Stimulated activated CD4-positive, alpha-beta T cell treated with anti-CD3 and anti-CD28 coated beads, Interleukin-15, amount 100 ng/mL, for 1 hour (primary cell): Measurements from ENCODE around the gene PACSIN1.

Source experiments
- DNase-seq, 2 donors: peaks; one replicate each; pipeline ENCODE4 v3.0.0-alpha.2; 2020; ENCODE audit warnings: low read depth in 1 of 2, low spot score in 1 of 2

PACSIN1 gene

DNA sequence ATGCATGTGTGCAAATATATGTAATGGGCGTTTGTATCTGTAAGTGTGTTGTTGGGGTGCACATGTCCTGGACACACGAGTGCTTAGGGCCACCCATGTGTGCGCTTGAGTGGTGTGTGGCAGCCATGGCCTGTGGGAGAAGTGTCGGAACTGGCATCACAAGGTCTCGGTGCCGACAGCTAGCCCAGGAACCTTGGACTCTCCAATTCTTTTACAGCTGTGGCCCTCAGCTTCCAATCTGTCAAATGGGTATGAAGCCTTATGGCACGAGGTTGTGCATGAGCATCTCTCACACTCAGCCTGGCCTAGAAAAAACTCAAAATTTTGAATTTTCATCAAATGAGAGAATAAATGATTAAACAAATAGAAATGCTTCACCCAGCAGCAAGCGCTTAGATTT lies 48.2 kb downstream of the PACSIN1 start:
- no peak for DNase-seq

DNA sequence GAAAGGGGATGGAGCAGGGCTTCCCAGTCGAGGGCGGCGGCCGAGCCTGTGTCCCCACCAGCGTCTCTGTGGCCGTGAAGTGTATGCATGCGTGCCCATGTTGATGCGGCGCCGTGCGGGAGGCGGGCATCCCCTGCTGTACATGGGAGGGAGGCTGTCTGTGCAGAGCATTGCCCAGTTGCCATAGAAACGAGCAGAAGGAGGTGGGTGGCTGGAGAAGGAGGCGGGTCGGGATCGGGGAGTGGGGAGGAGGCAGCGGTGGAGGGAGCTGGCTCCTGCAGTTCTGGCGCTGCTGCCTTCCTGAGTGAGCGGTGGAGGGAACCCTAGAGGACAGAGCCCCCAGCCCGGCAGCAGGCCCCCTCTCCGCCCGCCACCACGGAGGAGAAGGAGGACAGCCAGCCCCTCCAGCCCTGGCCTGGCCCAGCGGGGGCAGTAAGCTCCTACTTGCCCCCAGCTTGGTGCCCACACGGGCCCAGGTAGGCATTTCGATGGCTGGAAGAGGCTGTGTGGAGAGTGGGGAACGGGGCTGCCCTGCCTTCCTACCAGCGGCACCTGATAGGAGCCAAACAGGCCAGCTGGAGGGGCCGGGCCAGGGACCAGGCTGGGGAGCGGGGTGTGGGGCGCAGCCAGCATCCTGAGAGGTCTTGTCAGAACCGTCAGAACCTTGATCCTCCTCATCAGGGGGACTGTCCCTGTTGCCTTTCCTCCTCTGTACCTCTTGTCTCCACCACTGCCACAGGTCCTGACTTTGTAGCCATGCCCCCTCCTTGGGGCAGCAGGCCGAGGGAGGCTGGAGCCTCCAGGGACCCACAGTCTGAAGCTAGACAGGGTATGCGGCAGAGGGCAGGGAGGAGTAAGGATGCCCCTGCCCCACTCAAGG lies 49.0 kb downstream of the PACSIN1 start:
- DNase-seq, result no peak

DNA sequence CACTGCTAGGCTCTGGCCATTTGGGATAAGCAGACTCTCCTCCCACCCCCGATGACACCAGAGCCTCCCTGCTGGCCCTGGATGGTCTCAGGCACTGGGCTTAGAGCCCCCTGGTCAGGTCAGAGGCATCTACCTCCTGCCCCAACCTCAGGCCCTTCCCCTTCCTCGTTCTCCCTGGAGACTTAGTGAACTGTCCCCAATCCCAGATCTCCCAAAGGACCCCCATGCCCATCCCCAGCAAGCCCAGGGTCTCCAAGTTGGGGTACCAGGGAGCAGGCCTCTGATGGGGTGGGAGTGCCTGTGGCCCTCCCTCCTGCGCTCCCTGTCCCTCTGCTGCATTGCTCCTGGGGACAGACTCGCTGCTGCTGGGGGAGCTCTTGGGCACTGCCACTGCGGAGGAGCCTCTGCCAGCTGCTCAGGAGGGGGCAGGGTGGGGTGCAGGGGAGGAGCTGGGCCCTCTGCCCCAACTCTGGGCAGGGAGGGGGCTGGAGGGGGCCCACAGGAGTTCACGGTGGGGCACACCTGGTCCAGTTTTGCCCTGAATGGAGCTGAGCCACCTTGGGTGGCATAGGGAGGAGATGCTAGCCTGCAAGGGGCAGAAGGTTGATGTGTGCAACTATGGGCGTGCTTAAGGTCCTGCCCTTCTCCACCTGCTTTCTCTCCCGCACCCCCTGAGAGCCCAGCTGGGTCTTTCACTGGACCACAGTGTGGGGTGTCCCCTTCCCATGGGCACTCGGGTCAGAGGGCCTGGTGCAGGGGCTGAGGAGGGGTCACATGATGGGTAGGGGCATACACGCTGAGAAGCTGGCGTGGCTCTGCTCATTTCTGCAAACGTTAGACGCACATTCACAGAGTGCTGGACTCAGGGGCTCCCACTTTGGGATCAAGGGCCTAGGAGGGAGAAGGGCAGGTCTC lies 49.9 kb downstream of the PACSIN1 start:
- DNase-seq, result no peak

DNA sequence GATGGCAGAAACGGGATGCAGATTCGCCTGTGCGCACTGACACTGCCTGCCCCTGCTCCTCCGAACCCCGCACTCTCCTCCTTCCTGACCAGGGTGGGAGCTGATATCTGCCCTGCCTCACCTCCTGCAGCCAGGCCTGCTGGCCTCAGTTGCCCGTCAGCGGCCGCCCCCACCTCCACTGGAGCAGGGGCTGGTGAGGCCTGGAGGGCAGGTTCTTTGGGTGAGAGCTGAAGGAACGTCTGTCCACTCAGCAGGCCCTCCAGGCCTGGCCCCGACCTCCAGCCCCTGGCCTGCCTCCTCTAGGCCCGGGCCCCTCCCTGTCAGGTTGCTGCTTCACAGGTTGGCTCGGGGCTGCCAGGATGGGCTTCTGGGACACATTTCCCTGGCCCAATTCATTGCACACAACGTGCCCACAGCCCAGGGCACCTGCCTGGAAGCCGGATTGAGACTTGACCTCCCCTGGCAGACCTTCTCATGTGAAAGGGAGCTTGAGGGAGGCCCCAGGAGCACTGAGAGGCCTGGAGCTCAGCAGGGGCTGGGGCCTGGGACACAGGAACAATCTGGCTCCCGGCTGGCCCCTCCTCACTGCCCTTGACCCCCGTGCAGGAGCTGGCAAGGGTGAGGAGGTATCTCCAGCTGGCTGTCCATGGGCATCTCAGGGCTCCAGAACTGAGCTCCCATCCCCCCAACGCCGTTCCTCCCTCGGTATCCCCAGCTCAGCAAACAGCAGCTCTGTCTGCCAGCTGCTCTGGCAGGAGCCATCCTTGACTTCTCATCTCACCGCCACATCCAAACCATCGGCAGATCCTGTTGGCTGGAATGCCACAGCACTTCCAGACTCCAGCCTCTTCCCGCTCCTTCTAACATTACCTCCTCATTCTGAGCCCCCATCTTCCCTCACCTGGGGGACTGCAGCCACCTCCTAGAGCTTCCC lies 50.8 kb downstream of the PACSIN1 start:
- DNase-seq, result no peak

DNA sequence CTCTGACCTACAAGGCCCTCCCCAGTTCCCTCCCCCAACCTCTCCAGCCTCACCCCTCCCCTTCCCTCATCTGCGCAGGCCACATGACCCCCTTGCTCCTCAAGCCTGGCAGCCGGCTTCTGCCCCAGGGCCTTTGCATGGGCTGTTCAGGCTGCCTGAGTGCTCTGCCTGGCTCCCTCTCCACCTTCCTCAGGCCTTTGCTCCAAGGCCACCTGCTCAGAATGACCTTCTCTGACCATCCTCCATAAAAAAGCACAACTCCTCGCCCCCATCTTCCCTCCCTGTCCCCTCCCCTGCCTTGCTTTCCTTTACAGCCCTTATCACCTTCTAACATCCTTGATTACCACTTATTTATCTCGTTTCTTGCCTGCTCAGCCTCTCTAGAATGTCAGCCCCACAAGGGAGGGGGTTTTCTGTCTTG lies 51.6 kb downstream of the PACSIN1 start:
- no peak for DNase-seq

DNA sequence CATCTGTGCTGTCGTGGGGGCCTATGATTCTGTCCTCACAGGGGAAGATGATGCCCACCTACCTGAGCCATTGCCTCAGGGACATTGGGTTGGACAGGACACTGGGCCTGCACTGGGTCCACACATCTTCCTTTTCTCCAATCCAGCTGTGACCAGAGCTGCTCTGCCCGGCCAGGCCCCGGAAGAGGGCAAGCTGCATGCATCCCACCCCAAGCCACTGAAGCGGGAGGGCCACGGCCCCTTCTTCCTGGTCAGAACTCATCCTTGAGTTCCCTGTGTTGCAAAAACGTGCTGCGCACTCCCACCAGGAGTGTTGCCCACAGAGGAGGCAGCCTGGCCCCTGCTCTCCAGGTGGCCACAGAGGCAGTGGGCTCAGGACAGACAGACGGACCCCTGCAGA lies 52.1 kb downstream of the PACSIN1 start:
- no peak for DNase-seq

DNA sequence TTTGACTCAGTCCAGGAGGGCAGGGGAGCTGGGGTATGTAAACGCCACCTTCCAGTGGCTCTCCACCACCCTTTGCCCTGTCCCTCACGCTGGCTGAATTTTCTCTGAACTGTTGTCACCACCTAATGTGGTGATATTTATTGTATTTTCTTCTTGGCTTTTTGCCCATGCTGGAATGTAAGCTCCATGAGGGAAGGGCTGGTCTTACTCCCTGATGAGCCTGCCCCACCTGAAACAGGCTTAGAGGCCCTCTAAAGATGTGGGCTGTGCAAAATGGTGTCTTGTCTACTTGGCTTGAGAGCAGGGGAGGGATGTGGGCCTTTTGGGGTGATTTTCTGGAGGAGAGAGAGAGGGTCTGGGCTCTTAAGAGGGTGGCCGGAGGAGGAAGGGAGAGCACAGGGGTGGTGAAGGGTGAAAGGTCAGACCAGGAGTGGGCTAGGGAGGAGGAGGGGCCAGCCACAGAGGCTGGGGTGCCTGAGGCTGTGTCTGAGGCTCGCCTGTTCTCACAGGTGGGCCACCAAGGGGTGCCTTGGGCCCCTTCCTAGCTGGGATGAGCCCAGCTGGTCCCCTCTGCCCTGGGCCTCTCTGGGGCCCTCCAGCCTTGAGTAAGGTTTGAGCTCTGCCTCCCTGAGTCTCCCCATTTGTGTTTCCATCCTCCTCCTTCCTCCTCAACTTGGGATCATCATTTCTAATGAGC lies 52.9 kb downstream of the PACSIN1 start:
- no peak for DNase-seq

DNA sequence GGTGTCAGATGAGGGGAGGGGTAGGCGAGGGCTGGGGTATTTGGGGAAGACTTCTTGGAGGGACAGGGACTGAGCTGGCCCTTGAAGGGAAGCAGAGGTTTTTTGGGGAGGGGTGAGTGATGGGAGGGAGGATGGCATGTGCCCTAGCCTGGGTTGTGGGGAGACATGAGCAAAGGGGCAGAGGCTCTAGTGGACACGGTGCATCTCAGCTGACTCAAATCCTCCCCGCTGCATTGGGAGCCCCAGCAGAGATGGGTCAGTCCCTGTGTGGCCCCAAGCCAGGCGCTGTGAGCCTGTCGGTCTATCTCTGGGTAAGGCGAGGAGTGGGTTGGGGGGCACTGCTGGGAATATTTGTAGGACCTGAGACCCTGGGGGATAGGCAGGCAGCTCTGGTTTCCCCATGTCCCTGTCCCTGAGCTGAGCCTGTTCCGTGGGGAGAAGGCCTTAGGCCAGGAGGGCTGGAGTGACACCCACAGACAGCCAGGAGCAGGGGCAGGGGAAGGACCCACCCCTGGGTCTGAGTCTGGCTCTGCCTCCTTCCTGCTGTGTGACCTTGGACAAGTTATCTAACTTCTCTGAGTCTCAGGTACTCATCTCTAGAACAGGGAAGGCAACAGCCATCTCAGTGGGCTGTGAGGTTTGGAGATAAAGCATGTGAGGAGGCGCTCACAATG lies 54.2 kb downstream of the PACSIN1 start:
- no peak for DNase-seq

DNA sequence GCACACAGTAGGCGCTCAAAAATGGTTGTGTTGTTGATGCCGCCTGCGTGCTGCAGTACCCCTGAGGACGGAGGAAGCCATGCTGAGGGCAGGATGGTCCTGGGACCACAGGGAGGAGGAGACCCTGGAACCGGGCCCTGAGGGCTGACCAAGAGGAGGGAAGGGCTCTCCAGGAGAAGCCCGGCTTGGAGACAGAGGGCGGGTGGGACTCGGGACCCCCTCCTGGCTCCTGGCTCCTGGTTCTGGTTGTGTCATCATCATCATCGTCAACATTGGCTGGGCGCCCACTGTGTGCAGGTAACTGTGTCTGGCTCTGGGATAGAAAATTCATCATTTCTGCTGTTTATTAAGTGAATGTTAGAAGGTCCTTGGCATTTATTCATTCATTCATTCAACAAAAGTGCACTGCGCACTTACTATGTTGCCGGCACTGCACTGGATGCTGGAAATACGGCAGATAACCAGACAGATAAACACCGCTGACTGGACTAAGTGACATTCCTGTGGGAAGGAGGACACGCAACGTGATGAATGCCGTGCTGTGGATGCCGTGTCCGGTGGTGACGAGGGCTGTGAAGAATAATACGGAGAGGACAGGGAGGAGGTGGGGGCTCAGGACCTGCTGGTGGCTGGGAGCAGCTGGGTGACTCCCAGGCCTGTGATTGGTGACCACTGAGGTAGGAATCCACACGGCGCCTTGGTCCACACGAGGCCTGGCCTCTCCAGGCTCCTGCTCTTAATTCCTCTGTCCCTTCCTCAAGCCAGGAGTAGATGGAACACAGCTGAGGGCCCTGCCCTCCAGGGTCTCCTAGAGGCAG lies 55.0 kb downstream of the PACSIN1 start:
- no peak for DNase-seq

DNA sequence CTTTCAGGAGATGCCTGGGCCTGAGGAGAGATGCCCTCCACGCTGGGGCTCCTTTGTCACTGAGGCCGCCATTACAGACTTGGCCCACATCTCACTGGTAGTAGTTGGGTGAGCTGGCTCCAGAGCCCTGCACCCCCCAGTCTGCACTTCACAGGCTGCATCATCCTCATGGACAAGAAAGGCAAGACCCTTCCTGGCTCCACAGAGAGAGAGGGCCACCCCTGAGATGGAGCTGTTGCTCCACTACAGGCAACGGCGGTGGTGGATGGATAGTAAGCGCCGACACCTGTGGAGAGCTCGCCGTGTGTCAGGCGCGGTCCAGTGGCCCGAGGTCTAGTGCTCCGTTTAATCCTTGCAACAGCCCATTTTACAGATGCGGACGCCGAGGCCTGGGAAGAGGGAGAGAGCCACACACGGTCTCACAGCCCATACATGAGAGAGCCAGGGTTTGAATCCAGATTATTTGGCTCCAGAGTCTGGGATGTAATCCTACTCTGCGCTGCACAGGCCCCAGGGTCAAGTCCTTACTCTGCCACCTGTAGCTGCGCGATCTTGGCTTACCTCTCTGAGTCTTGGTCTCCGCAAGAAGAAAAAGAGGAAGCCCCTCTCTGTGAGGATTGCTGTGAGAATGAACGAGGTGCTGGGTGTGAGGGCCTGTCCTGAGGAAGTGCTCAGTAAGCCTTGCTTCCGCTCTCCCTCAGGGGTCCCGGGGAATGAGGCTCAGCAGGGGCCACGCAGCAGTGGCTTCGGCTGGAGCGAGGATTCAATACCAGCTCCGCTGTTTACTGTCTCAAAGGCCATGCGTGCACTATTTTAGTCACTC lies 55.8 kb downstream of the PACSIN1 start:
- no peak for DNase-seq

DNA sequence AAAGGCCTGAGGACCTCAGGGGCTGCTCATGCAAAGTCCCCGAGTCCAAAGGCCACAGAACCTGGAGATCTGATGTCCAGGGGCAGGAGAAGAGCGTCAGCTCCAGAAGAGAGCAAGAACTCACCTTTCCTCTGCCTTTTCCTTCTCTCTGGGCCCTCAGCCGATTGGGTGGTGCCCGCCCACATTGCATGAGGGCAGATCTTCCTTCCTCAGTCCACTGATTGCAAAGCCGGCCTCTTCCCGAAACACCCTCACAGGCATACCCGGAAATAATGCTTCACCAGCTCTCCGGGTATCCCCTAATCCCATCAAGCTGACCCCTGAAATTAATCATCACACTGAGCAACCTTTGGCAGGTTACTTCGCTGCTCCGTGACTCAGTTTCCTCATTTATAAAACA lies 56.9 kb downstream of the PACSIN1 start:
- DNase-seq, result no peak

DNA sequence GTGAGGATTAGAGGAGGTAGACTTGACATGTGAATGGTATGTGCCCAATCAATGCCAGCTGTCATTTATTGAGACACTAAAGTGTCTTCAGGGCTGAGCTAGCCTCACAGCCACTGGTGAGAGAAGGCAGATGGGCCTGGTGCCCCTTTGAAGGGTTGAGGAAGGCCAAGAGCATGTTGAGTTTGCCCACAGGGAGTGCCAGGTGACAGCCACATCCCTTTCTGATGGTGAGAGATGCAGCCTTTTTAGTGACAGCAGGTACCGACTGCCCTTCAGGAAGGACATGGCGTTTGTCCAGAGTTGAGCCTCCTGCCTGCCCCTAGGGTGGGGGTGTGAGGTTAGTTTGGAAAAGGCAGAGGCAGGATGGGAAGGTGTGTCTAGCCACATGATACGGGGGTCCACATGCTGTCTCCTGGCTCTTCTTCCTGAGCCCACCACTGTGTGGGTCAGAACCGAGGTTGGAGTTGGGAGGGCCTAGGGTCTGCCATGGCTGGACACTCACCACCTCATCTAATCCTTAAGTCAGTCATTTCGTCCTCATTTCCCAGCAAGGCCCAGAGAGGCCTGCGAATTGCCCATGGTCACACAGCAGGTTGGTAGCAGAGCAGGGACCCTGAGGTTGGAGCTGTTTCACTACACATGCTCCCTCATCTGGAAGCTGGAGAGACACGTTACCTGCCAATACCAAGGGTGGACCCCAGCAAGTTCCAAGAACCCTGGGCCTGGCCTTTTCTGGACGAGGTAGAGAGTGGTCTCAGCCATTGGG lies 57.7 kb downstream of the PACSIN1 start:
- no peak for DNase-seq

DNA sequence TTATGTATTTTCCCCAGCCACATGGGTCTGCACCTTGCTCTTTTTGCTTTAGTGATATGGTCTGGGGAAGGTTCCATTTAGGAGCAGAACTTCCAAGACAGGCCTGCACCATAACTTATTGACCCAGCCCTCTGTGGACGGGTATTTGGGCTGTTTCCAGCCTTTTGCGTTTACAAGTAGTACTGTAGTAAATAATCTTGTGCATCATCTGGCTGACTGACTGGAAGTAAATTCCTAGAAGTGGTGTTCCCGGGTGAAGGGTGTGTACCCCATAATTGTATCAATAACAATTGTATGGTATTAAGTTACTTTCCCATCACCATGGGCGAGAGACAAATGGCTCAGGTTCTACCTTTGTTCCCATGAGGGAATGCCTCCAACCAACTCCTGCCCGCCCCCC lies 58.6 kb downstream of the PACSIN1 start:
- no peak for DNase-seq

DNA sequence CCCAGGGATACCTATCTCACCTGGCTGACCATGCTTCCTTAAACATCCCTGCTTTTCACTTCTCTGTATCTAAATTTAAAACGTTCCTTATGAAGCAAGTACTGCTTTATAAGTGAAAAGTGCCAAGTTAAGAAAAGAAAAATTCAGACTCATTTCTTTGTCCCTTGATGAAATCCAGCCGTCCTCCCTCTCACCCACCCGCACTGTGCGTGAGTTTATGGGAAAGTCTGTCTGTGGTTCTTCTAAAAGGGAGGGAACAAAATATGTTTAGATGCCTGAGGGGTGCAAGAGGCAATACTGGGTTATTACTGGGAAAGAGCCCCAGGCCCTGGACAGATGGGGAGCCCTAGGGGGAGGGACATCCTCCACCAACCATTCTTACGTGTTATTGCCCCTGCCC lies 59.1 kb downstream of the PACSIN1 start:
- no peak for DNase-seq

DNA sequence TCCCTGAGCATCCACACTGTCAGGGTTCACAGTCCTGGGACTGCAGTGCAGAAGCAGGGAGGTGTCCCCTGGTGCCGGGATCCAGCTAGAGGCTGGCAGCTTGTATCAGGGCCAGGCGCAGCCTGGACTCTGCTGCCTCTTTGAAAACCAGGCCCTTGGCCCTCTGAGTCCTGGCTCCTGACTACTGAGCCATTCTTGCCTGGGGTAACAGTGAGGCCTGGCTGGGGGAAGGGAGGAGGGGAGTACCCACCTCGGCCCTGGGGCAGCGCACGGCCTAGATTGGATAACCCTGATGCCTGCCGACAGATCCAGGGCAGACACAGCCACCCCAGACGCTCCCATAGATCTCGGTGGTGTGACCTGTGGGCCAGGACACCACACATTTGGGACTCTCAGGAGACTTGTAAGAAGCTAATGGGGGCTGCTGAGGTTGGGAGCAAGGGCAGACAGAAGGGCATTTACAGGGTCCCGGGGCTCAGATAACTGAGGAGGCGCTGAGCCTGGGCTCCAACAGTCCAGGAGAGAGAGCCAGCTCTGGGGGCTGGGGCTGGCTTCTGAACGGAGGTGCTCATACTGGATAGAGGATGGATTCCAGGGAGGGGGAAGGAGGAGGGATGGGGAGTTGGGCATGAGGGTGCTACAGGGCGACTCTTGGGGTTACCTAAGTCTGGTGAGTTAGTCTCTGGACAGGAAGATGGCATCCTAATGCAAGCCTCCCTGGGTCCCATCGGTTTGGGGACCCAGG lies 59.7 kb downstream of the PACSIN1 start:
- no peak for DNase-seq

DNA sequence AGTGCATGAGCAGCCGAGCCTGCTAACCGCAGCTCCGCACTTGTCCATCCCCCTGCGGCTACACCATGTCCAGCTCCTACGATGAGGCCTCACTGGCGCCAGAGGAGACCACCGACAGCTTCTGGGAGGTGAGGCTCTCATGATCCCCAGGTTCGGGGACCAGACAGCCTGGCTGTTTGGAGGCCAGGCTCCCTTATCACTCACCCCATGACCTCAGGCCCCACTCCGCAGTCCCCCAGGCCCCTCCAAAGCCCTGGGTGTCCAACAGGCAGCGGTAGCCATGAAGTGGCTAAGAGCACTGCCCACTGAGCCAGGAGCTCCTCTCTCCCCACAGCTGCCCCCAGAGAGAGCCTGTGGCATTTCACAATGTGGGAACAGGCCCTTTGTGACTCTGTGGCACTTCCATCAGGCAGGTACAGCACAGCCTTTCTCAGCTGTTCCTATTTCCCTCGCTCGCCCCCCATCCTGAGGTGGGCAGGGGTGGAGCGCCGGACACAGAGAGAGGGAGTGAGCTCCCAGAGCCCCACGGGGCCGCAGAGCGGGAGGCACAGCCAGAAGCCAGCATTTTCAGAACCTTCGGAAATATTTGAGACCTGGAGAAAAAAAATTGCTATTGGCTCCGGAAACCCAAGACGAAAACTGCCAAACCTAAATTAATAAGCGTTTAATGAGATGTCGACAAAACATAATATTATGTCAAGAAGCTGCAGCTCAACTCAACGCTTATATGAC lies 60.5 kb downstream of the PACSIN1 start:
- DNase-seq, result no peak
